GM11168 (cell line): ENCODE data around the gene GRAMD2A.

ENCODE experiments used
- in situ Hi-C: fragments of 300-500 bp; cut with MboI; formaldehyde crosslinking; loops from one replicate; pipeline ENCODE4 v1.12.0; 2022; ENCODE audit warnings: low sequenced_read_pairs; ENCODE audit not compliant: unreplicated experiment

The GRAMD2A gene

DNA sequence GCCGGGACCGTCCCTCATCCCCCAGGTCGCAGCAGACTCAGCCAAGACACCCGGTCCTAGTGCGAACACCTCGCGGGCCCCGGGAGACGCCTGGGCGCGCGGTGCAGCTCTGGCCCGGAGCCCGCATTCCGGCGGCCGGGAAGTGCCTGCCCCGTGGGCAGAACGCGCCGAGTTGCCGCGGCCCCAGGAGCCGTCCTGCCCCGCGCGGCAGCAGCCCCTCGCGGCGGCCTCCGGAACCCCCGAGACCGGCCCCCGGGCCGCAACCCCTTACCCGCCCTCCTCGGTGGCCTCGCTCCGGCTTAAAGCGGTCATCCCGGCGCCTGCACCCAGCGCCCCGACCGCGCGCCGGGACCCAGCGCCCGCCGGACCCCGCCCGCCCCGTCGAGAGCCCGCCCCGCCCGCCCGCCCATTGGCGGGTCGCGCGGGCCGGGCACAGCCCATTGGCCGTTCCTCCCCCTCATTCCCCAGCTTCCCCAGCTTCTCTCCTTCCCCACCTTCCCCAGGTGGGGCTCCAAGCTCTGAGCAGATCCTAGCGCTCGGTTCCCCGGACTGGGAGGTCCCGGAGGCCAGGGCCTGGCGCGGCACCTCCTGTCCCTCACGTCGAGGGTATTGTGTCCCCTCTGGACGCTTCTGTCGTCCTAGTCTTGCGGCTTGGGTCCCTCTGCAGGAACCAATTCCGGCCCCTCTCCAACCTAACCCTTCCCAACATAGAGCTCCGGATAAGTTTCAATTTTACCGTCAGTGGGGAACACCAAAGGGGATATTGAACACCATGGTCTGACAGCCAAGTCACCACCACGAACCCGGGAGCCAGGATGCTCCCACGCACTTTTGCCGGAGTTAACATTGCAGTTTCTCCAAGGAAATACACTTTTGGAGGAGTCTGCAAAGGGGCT, at the start of gene GRAMD2A:
TSS of gene GRAMD2A (minus strand) at position 328 of the 896 bp plus-strand sequence.
- in situ Hi-C loops, result no loop called here

DNA sequence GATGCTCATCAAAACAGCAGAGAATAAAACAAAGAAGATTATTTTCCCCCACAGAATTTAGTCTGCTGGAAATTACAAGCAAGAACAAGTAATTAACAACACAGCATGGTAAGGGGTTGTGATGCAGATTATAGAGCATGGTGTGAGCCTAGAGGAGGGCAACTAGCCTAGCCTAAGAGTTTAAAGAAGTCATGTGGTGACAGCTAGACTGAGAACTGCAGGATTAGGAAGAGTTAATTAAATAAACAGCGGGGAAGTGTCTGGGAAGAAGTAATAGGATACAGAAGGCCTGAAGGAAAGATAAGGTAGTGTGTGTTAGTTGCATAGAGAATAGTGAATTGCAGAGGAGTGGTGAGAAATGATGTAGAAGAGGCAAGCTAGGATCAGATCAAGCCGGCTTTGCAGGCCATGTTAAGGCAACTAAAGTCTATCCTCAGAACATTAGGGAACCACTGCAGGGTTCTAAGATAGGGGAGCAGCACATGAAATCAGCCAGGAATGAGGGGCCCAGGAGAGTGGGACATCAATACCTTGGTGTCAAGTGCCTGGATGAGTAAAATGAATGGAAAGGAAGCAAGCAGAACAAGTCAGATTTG, 45.3 kb upstream of the GRAMD2A start:
- in situ Hi-C loops, result no loop called here

DNA sequence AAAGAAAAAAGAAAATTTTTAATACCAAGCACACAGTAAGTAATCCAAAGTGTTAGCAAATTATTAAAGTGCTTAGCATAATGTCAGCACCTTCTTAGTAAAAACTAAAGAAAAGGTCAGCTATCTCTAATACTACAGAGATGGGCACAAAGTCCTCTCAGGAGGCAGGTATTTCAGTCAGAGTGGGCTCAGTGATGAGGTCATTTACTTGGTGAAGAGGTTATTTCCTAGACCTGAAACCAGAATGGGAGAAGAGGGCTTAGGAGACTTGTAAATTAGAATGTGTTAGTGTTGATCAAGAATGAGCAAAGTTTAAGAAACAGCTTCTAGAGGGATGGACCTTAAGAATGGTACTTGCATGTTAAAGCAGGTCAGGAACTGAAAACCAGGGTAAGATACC, 42.1 kb upstream of the GRAMD2A start:
- in situ Hi-C loops, result no loop called here

DNA sequence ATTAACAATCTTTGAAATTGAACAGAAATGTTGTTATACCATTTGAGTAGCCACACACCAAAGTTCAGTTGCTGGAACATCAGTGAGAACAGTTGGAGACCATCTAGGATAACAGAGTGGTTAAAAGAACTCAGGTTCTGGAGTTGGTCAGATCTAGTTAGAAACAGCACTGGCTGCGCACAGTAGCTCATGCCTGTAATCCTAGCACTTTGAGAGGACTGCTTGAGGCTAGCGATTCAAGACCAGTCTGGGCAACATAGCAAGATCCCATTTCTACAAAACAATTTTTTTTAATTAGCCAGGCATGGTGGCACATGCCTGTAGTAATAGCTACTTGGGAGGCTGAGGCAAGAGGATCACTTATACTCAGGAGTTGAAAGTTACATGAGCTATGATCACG, 41.0 kb upstream of the GRAMD2A start:
- in situ Hi-C loops, result no loop called here

DNA sequence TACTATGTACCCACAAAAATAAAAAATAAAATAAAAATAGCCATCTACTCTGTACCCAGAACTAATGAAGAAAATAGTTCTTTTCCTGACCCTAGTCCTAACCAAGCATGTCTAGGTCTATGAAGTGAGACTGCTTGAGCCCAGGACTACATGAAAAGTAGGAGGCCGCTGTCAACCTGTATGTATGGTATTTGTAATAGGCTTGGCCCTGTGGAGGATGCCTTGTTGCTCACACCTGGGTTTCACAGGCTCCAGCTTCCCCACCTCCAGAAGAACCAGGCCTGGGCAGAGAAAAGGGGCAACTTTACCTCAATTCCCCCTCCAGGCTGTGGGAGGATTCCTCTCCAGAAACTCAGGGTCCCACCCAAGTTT, 40.3 kb upstream of the GRAMD2A start:
- in situ Hi-C loops, result no loop called here

DNA sequence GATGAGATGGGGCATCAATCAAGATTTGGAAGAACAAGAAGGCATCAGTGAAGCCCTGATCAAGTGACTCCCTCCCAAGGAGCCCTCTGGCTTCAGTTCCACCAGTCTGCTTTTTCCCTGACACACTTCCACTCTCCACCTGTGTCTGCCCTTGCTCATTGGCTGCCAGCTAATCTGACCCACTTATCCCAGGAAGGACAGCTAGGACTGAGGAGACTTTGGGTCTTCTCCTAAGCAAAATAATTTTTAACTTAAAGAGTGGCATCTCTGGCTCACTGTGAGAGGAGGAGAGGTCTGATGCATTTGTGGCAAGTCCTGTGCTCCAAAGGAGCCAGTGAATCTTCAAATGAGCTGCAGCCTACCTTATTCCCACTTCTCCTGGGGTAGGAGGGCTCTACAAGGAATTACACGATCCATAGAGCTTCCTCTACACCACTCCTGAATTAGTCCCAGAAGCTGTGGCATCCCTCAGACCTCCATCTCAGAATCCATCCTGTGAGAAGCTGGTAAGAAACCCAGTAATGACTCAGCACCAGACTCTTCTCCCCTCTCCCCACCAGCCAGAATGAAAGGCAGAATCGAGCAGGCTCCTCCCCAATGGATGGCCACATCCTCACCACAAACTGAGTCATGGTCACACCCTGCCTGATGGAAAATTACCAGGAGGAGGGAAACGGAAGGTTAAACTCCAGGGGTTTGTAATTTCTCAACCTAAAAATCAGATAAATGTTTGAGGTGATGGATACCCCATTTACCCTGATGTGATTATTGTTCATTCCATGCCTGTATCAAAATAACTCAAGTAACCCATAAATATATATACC, 39.7 kb upstream of the GRAMD2A start:
- in situ Hi-C loops, result no loop called here

DNA sequence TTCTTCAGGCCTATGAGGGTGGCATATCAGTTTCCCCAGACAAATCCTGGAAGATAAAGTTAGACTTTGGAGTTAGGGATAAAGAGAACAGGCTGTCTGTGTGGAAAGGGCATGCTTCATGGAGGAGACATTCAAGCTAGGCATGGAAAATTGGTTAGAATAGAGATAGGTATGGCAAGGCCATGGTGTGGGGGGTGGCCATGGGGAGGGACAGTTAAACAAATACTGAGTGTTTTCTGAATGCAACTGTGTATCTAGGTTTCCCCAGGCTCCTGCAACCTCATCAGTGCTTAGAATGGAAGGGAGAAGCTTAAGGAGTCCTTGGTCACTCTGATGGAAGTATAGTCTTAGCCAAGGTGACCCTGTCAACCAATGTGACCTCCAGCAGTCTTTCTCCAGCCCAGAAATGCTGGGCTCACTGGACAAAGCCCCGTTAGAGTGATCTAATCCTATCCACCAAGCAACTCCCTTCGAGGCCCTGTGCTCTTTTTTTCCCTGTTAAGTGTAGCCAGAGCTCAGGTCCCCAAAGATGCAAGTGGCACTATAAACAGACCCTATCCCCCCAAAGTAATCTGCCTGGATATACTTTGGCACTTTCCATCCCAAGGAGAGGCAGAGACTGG, 38.9 kb upstream of the GRAMD2A start:
- in situ Hi-C loops, result no loop called here

DNA sequence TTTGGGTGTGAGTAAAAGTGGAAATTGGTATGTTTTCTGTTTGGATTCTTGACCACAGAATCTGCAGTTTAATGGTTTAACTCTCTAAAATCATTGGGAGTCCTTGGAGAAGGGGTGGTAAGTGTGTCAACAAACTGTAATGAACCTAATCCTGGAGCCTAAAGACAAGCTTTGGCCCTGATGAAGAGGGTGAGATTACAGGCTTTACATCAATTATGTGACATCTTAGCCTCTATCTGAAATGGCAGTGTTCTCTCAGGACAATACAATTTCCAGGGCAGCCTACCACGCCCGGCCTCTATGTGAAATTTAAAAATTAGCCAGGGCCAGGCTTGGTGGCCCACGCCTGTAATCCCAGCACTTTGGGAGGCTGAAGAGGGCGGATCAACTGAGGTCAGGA, 37.7 kb upstream of the GRAMD2A start:
- in situ Hi-C loops, result no loop called here

DNA sequence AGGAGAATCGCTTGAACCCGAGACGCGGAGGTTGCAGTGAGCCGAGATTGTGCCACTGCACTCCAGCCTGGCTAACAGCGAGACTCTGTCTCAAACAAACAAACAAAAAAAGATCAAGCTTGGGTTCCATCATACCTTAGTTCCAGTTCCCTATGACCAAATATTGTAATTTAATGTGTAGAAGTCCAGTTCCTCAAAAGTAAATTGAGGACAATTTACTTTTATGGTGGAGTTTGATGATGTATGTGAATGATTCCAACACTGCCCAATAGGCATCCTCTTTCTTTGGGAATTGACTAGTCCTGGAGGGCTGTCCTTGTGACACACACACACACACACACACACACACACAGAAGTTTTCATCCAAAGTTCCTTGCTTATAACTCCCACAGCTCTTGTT, 36.2 kb upstream of the GRAMD2A start:
- in situ Hi-C loops, result no loop called here

DNA sequence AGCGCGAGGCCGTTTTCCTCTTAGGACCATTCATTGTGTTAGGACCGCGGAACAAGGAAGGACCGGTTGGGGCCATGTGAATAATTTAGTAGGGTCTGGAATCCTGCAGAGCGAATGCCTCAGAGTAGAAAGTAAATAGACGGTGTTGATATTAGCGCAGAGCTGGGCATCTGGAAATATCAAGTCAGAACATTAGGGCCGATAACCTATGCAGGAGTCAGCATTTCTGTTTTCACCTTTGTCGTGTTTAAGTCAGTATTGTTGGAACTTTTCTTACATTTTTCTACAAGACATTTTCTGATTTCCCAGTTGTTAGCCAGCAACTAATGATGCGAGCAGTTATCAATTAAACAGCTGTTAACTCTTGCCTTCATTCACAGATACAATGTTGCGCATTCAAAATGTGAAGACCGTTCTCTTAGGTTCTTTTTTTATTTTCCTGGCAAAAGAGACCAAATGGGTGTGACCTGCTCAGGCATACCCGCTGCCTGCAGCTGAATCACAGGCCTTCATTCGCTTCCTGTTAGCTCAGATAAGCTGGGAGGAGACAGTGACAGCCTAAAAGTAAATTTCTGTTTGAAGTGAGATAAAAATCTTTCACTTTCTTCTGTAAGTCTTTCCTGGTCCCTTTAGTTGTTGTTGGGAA, 34.4 kb upstream of the GRAMD2A start:
- in situ Hi-C loops, result no loop called here

DNA sequence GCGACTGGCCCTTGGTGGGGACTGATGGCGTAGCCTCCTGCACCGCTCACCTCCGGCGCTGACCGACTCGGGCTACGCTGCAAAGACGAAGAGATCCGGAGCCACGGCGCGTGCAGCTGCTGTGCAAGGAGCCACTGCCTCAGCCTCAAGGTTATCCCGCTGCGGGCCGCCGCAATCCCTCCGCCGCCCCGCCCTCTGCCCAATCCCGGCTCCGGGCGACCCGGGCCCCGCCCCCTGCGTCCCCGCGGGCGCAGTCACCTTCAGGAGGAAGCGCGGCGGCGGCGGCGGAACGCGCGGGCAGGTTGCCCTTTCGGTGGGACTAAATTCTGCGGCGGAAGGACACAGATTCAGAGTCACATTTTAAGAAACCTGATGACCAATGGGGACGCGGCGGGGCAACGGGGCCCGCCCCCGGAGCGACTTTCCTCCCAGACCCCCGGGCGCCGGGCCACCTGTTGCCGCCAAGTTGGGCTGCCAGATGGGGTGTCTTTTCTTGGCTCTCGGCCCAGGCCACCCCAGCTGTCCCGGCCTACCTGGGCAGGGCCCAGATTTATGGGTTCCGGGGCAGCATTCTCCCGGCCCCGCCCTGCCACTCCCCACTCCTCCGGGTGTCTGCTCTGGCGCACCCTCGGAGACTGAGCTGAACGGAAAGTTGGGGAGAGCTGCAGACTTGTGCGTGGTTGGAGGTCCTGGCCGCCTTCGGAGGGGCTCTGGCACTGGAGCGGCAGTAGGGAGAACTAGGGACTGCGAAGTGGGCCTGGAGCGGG, 33.7 kb upstream of the GRAMD2A start, which contains the start of gene PKM:
TSS of gene PKM (minus strand) at position 125 of the 767 bp plus-strand sequence. CDS start 12,093 bp downstream, outside the sequence.
- in situ Hi-C loops, result no loop called here

DNA sequence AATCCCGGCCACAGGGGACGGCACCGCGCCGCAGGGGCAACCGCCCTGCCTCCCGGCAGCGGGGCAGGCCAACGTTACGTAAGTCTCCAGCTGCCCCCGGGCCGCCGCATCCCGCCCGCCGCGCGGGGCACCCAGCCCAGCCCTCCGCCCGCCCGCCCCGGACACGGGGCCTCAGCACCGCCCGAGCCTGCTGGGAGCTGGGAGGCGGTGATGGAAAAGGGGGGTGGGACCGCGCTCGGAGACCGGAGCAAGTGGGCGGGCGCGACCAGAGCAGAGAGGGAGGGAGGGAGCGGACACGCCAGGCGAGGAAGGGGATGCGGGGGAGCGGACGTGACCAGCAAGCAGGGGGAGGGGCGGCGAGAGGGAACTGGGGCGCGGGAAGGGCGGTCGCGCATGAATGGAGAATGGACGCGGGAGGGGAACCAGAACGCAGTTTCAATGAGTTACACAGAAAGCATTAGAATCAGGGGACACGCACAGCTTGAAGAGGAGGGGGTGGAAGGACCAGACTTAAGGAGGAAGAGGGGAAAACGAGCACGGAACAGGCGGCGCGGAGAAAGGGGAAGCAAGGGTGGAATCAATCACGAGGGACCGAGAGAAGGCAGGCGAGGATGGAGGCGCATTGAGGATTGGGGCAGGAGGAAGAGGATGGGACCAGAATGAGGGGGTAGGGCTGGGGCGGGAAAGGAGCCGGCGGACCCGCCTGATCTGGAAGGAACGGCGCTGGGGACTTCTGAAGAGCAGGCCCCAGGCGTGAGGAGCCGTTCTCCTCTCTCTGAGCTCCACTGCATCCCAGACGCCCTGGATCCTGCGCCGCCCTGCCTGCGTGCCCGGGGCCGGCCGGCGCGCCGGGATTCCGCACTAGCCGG, 32.8 kb upstream of the GRAMD2A start:
- in situ Hi-C loops, result no loop called here

DNA sequence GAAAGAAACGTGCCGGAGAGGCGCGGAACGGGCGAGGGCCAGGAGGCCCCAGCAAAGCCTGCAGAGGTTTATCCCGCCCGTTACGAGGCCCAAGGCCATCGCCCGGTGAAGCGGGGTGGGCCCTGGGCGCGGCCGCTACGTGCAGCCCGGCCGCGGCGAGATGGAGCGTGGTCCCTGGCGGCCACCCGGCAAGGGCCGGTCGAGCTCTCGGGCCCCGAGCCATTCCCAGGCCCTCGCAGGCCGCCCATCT, 32.3 kb upstream of the GRAMD2A start:
- in situ Hi-C loops, result no loop called here

DNA sequence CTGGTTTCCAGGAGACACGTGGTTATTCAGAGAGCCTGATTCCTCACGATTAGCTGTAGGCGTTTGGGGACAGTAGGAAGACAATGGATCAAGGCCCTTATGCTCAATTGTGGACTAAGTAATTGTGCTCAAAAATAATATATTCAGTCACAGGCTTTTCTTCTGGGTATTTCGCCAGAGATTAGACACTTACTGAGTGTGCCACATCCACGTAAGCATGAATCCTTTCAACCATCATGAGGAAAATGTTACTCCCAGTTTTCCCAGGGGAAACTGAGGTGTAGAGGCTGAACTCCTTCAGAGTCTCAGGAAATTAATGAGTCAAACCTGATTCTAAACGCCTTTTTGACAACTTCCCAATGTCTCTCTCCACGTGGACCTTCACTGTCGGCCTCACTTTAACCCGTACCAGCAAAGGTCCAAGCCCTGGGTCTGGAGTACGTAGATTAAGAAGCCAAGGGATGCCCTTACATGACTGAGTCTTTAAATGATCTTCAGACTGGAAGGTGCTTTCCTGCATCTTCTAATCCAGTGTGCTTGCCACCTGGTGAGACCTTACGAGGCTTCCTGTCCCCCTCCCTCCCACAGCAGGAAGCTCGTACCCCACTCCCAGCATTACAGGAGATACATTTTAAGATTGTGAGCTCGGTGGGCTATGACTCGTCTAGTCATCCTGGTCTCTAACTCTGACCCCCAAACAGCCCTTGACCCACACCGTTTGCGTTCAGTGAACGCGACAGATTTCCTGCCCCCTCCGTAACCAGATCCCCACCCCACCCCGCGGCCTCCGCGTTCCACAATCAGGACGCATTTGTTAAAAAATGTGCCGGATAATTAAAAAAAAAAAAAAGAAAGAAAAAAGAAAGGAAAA, 31.7 kb upstream of the GRAMD2A start:
- in situ Hi-C loops, result no loop called here

DNA sequence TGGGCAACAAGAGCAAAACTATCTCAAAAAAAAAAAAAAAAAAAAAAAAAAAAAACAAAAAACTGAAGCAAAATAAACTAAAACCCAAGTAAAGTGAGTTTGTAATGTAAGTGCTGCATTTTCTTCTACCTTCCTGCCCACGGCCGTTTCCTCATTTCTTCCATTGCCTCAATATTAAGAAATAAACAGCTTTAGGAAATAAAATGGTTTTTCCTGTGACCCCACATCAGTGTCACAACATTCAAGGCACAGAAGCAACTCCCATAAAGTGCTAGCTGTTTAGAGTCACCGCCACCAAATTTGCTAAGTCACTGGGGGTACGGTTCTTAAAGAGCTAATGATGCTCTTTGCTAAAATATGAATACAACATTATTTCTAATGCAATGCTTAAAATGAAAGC, 30.1 kb upstream of the GRAMD2A start:
- in situ Hi-C loops, result no loop called here

DNA sequence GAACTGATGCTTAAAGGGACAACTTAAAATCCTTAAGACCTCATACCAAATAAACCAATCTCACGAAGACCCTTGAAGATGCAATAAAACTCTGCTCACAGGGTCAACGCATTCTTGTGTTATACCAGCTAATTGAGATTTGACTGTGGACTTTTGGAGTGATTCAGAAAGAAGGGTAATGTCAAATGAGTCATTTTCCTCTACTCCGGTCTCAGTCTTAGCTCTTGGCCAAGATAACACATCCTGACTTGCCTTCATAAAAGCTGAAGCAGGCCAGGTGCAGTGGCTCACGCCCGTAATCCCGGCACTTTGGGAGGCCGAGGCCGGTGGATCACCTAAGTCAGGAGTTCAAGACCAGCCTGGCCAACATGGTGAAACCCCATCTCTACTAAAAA, 29.6 kb upstream of the GRAMD2A start:
- in situ Hi-C loops, result no loop called here

DNA sequence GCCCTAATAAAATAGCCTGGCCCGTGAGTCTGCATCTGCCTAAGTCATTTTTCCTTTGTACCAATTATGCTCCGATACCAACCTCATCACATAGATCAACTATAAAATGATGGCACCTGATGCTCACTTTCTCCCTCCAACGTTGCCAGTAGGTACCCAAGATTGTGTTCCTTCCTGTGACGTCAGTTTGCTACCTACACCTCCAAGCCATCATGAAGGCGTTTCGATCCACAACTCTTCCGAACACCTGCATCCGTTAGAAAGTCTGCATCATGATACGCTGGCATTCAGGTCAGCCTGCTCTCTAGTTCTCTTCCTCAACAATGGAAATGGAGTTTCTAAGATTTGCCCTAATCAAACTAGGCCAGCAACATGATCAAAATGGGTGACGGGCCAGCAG, 25.7 kb upstream of the GRAMD2A start:
- in situ Hi-C loops, result no loop called here

DNA sequence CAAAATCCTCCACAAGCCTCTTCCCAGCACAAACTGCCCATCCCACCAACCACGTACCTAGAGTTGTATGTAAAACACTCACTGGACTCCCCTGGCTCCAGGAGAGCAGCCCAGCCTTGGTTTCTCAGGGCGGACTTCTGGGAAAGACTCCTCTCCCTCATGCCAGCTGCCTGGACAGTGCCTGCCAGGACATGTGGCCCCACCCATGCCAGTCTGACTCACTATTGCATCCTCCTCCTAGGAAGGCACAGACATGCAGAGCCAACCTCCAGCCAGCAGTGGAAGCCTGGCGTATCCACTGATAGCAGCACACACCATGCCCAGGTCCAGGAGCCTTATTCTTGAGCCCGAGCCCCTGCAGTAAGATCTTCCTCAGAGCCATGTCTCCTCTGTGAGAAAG, 24.8 kb upstream of the GRAMD2A start:
- in situ Hi-C loops, result no loop called here
